Osteoblast (primary cell): ENCODE results near the gene TMEM204. TPM values are rescaled to one million over a fixed set of nuclear protein-coding genes. Genes with fewer than 3 reads are reported as not detected.

Source experiments
- DNase-seq: peaks from one replicate; pipeline ENCODE4 v3.0.0; 2011; ENCODE audit warnings: low spot score, mixed read lengths; ENCODE audit not compliant: insufficient read length; ENCODE audit errors: missing footprints
- H2AFZ ChIP-seq: 2 replicates; pipeline ENCODE4 v1.6.0; 2011; ENCODE audit warnings: mild to moderate bottlenecking, low read length
- H3K27ac ChIP-seq: 2 replicates; pipeline ENCODE4 v1.5.1; 2011; ENCODE audit warnings: mild to moderate bottlenecking, low read depth, low read length, moderate library complexity
- H3K27me3 ChIP-seq: 2 replicates; pipeline ENCODE4 v1.6.0; 2012; ENCODE audit warnings: mild to moderate bottlenecking, control low read depth, inconsistent platforms, low read length, moderate library complexity; ENCODE audit not compliant: insufficient read depth
- H3K36me3 ChIP-seq: 2 replicates; pipeline ENCODE4 v1.5.1; 2011; ENCODE audit warnings: mild to moderate bottlenecking, low read length, control low read depth, moderate library complexity; ENCODE audit not compliant: insufficient read depth
- H3K4me1 ChIP-seq: 2 replicates; pipeline ENCODE4 v1.5.1; 2011; ENCODE audit warnings: mild to moderate bottlenecking, low read length, control low read depth, moderate library complexity; ENCODE audit not compliant: insufficient read depth
- H3K4me2 ChIP-seq: 2 replicates; pipeline ENCODE4 v1.6.0; 2011; ENCODE audit warnings: mild to moderate bottlenecking, low read length; ENCODE audit not compliant: insufficient read depth
- H3K4me3 ChIP-seq: fragments of 200-600 bp; sonication (generic); 3 replicates; pipeline ENCODE4 v1.5.1; 2012; ENCODE audit warnings: mild to moderate bottlenecking, low read length, inconsistent platforms; ENCODE audit not compliant: insufficient read depth
- H3K79me2 ChIP-seq: 2 replicates; pipeline ENCODE4 v1.6.0; 2012; ENCODE audit warnings: mild to moderate bottlenecking, low read length, control low read depth, inconsistent platforms; ENCODE audit not compliant: insufficient read depth
- H3K9me3 ChIP-seq: 2 replicates; pipeline ENCODE4 v1.5.1; 2011; ENCODE audit warnings: low read depth, low read length, control low read depth
- H4K20me1 ChIP-seq: 2 replicates; pipeline ENCODE4 v1.6.0; 2012; ENCODE audit warnings: mild to moderate bottlenecking, low read length, control low read depth; ENCODE audit not compliant: insufficient read depth
- total RNA-seq: library from RNA; depleted of rRNA; stranded (reverse); fragments of >200 nt; gene quantifications from 2 replicates; pipeline ENCODE4 v1.2.3, GENCODE V29; 2012
- TF ChIP-seq, protein P1 (sequence below): IDR thresholded peaks from 2 replicates; pipeline ENCODE4 v1.5.1; 2011; ENCODE audit warnings: mild to moderate bottlenecking, low read depth, low read length, moderate library complexity; ENCODE audit errors: extremely low read depth

Gene TMEM204
- total RNA-seq, 1 donor, result 8.3 TPM

DNA sequence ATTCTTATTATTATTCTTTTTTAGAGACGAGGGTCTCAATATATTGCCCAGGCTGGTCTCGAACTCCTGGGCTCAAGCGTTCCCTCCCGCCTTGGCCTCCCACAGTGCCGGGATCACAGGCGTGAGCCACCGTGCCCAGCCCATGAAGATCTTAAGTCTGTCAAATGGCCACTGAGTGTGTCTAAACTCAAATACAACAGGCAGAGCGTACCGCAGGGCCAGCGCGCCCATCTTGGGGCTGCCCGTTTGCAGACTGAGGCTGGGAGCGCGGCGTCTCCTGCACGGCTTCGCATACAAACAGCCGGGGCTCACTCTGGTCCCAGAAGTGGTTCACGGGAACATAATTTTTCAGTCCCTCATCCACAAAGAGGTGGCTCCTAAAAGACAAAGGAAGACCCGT lies 30.3 kb downstream of the TMEM204 start:
- Histone ChIP-seq H3K27ac (no peak overlapping the region), H3K4me3 (no peak overlapping the region), H3K79me2 (no peaks in the 10 kb centered on the region), H3K27me3 (no peaks in the 10 kb centered on the region), H4K20me1 (no peaks in the 10 kb centered on the region), H2AFZ (no peak overlapping the region), H3K4me1 (no peaks in the 10 kb centered on the region), H3K9me3 (no peaks in the 10 kb centered on the region), H3K36me3 (peaks cover 25% of the 10 kb centered on the region), H3K4me2 (no peak overlapping the region)
- DNase-seq, result peak; percentile 82
- TF ChIP-seq, protein P1, sequence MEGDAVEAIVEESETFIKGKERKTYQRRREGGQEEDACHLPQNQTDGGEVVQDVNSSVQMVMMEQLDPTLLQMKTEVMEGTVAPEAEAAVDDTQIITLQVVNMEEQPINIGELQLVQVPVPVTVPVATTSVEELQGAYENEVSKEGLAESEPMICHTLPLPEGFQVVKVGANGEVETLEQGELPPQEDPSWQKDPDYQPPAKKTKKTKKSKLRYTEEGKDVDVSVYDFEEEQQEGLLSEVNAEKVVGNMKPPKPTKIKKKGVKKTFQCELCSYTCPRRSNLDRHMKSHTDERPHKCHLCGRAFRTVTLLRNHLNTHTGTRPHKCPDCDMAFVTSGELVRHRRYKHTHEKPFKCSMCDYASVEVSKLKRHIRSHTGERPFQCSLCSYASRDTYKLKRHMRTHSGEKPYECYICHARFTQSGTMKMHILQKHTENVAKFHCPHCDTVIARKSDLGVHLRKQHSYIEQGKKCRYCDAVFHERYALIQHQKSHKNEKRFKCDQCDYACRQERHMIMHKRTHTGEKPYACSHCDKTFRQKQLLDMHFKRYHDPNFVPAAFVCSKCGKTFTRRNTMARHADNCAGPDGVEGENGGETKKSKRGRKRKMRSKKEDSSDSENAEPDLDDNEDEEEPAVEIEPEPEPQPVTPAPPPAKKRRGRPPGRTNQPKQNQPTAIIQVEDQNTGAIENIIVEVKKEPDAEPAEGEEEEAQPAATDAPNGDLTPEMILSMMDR, result no peak

DNA sequence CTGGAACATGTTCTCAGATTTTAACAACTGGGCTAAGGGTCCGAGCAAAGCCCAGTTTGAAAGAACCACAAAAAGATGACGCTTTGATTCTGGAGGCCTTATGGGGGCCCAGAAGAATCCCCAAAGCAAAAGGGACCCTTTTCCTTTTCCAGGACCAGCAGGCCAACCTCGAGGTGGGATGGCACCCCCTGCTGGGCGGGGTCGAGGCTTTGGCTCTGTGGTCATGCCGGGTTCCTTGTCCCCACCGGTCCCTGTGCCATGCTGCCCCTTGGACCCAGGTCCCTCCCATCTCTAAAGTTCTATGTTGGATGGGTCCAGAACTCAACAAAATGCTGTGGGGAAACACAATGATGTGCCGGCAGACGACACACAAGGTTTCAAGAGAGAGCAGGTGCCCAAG lies 30.9 kb downstream of the TMEM204 start:
- H2AFZ ChIP-seq, result no peak overlapping the region

DNA sequence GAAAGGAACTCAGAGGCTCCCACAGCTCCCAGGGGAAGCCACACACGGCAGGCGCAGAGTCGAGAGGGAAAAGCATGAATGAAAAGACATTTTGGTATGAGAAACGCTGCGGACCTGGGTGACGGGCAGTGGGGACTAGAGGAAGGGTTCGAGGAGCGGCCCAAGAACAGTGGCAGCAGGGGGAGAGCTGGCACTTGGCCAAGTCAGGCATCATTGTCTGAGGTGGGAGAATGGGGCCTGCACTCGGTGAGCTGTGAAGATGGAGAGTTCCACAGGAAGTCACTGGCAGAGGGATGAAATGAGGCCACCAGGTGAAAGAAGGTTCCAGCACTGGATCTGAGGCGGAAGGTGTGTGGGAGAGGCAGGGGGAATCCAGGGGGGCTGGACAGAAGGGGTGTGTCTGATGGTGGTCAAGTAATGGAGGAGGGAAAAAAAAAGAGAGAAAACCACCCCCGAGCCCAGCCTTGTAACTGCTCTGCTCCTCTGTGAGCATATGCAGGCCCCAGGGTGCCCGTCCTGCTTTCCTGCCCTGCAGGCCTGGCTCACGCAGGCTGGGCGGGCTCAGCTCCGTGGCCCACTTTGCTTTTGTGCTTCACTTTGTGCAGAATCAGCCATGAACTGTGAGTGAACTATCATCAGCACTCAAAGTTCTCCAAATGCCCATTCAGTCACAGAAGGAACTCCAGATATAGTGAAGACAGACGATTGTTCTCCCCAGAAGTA lies 31.8 kb downstream of the TMEM204 start:
- Histone ChIP-seq H3K36me3 (peaks cover 15% of the 10 kb centered on the region), H3K27me3 (no peaks in the 10 kb centered on the region), H3K27ac (no peak overlapping the region), H3K4me3 (no peak overlapping the region), H4K20me1 (no peaks in the 10 kb centered on the region), H3K9me3 (no peaks in the 10 kb centered on the region), H3K4me1 (no peaks in the 10 kb centered on the region), H3K4me2 (no peak overlapping the region), H2AFZ (no peak overlapping the region), H3K79me2 (no peaks in the 10 kb centered on the region)
- TF ChIP-seq, protein P1, result no peak
- DNase-seq, result peak; percentile 75

More for the DNA sequence above, 30.9 kb downstream of the TMEM204 start:
- H3K4me2 ChIP-seq, result no peak overlapping the region
- H3K36me3 ChIP-seq, result peaks cover 20% of the 10 kb centered on the region
- no peak overlapping the region for H3K27ac ChIP-seq
- peak; percentile 81 for DNase-seq
- H4K20me1 ChIP-seq, result no peaks in the 10 kb centered on the region
- no peaks in the 10 kb centered on the region for H3K79me2 ChIP-seq
- H3K4me1 ChIP-seq, result no peaks in the 10 kb centered on the region
- TF ChIP-seq, protein P1, result peak; percentile 14
- H3K4me3 ChIP-seq, result no peak overlapping the region
- H3K9me3 ChIP-seq, result no peaks in the 10 kb centered on the region
- H3K27me3 ChIP-seq, result no peaks in the 10 kb centered on the region

DNA sequence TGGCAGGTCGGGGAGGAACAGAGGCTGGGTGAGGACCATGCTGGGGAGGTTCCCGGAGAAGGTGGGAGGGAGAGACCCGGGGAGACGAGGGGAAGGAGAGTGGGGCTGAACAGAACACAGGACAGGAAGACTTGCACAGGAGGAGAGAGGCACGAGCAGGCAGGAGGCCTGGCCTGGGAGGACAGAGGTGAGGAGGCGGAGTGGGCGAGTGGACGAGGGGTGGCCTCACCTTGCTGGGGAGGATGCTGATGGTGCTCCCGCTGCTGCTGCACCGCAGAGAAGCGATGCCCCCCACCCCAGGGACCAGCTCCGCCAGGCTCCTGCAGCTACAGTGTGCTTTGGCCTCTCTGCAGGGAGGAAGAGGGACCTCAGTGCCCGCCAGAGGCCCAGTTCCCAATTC lies 34.5 kb downstream of the TMEM204 start:
- Histone ChIP-seq H3K9me3 (no peaks in the 10 kb centered on the region), H3K27ac (no peak overlapping the region), H3K79me2 (no peaks in the 10 kb centered on the region), H3K4me2 (no peak overlapping the region), H3K36me3 (no peaks in the 10 kb centered on the region), H4K20me1 (no peaks in the 10 kb centered on the region), H3K27me3 (no peaks in the 10 kb centered on the region), H3K4me3 (no peak overlapping the region), H2AFZ (no peak overlapping the region), H3K4me1 (no peaks in the 10 kb centered on the region)
- TF ChIP-seq, protein P1, result no peak
- peak; percentile 55 for DNase-seq
